ENCODE measurements around the gene CCDC74B.
"Not testable (repeated sequence)": the region's sequence is repeated elsewhere in the genome, so short reads cannot be mapped to it uniquely, and the experiment has no call there.

DNA sequence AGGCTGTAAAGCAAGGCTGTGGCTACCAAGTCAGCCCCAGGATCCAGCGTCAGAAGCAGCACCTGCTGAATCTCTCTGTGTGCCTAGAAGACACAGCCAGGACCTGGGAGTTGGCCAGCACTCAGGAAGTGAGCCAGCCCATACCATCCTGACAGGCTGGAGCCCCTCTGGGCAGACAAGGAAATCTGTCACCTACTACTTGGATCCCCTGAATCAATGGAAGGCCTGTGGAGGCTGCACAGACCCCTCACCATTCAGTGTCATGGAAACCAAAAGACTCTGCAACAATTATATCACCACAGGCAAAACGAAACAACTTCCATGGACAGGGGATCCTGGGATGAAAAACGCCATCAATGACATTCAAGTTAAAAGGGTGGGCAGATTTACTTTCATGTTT lies 21.7 kb upstream of the CCDC74B start:
- not testable (repeated sequence) for TF ChIP-seq CTCF (conservative IDR thresholded peaks at IDR 0.05; ENCODE audit: low read length); EZH2phosphoT487 (IDR thresholded peaks at IDR 0.05; ENCODE audit: borderline replicate concordance)

Data from Loucy (cell line).